HG03108 (cell line): ENCODE results near the gene PLXNA4.

Experiments used
- ATAC-seq: cut with Tn5 transposase; IDR thresholded peaks from one replicate; pipeline ENCODE4 v1.9.1; 2021; ENCODE audit warnings: moderate library complexity; ENCODE audit not compliant: unreplicated experiment

Gene PLXNA4

GRCh38 chr7:132371948-132372347, 204.3 kb downstream of the PLXNA4 start:
- ATAC-seq = no peak

GRCh38 chr7:132368246-132368900, 207.9 kb downstream of the PLXNA4 start:
- ATAC-seq = no peak

GRCh38 chr7:132367795-132368194, 208.5 kb downstream of the PLXNA4 start:
- no peak for ATAC-seq

- ATAC-seq = no peak
These were observed 209.3 kb downstream of the PLXNA4 start for GRCh38 chr7:132367004-132367403.

- ATAC-seq = no peak
These were observed 212.0 kb downstream of the PLXNA4 start for GRCh38 chr7:132364226-132364625.

GRCh38 chr7:132362059-132362458, 214.2 kb downstream of the PLXNA4 start:
- no peak for ATAC-seq

- no peak for ATAC-seq
These were observed 215.1 kb downstream of the PLXNA4 start for GRCh38 chr7:132361146-132361545.

GRCh38 chr7:132359743-132360142, 216.5 kb downstream of the PLXNA4 start:
- no peak for ATAC-seq

- no peak for ATAC-seq
These were observed 221.2 kb downstream of the PLXNA4 start for GRCh38 chr7:132355048-132355447.

- no peak for ATAC-seq
These were observed 221.7 kb downstream of the PLXNA4 start for GRCh38 chr7:132354527-132354926.

- no peak for ATAC-seq
These were observed 222.3 kb downstream of the PLXNA4 start for GRCh38 chr7:132353936-132354335.

GRCh38 chr7:132352800-132353199, 223.5 kb downstream of the PLXNA4 start:
- ATAC-seq = no peak

- ATAC-seq = no peak
These were observed 224.2 kb downstream of the PLXNA4 start for GRCh38 chr7:132351954-132352499.

GRCh38 chr7:132350741-132351140, 225.5 kb downstream of the PLXNA4 start:
- ATAC-seq = no peak

- ATAC-seq = no peak
These were observed 227.2 kb downstream of the PLXNA4 start for GRCh38 chr7:132349075-132349474.

- ATAC-seq = no peak
These were observed 227.9 kb downstream of the PLXNA4 start for GRCh38 chr7:132348341-132348740.

GRCh38 chr7:132347858-132348257, 228.4 kb downstream of the PLXNA4 start:
- ATAC-seq = no peak

- ATAC-seq = no peak
These were observed 229.1 kb downstream of the PLXNA4 start for GRCh38 chr7:132347123-132347522.

GRCh38 chr7:132345543-132346129, 230.6 kb downstream of the PLXNA4 start:
- ATAC-seq = no peak

GRCh38 chr7:132345030-132345429, 231.2 kb downstream of the PLXNA4 start:
- no peak for ATAC-seq

GRCh38 chr7:132343199-132343598, 233.1 kb downstream of the PLXNA4 start:
- no peak for ATAC-seq

- no peak for ATAC-seq
These were observed 238.7 kb downstream of the PLXNA4 start for GRCh38 chr7:132337450-132338080.
